ENCODE data around the gene TNPO1.

The TNPO1 gene

GRCh38 chr5:72842816-72843215 lies 26.4 kb downstream of the TNPO1 start:
- TF ChIP-seq CTCF (IDR thresholded peaks at IDR 0.05; ENCODE audit: insufficient read depth, low read depth, low read length, missing control alignments), result peak; percentile 32
- peak; percentile 66 for DNase-seq (ENCODE audit: low read depth)
- H3K4me3 ChIP-seq (ENCODE audit: low read length), result no peak overlapping the region

- no peak for TF ChIP-seq CTCF (IDR thresholded peaks at IDR 0.05; ENCODE audit: insufficient read depth, low read depth, low read length, missing control alignments)
- no peak overlapping the region for H3K4me3 ChIP-seq (ENCODE audit: low read length)
- no peak for DNase-seq (ENCODE audit: low read depth)
These were observed 27.8 kb downstream of the TNPO1 start for GRCh38 chr5:72844218-72844603.

DNA sequence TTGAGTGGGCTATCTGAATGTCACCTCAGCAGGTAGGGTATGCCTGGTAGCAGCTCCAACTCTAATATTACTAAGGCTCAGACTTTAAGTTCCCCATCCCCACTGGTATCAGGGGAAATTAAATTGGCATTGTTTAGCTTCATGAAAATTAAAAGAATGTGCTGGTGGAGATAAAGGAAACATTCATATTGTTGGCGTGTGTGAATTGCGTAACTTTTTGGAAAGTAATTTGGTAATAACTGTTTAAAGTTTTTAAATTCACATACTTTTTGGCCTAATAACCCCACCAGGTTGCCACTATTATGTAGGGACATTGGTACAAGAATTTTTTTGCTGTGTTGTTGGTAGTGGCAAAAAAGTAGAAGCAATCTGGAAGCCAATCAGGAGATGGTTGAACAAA lies 29.4 kb downstream of the TNPO1 start:
- TF ChIP-seq CTCF (IDR thresholded peaks at IDR 0.05; ENCODE audit: insufficient read depth, low read depth, low read length, missing control alignments), result no peak
- H3K4me3 ChIP-seq (ENCODE audit: low read length), result no peak overlapping the region
- DNase-seq (ENCODE audit: low read depth), result no peak

DNA sequence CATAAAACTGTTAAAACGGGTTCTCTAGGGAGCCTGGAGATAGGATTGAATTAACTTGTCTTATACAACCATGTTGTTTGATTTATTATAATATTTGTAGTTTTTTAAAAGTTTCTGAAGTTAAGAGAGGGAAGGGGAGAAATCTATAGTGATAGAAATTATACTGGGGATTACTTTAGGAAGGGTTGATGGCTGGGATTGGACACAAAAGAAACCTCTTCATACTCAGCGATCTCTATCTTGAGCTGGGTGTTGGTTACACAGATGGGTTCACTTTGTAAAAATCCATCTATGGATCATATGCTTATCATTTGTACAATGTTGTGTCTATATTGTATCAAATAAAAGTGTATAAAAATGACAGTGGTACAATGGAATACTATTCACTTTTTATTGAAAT lies 30.0 kb downstream of the TNPO1 start:
- DNase-seq (ENCODE audit: low read depth), result no peak
- H3K4me3 ChIP-seq (ENCODE audit: low read length), result no peak overlapping the region
- no peak for TF ChIP-seq CTCF (IDR thresholded peaks at IDR 0.05; ENCODE audit: insufficient read depth, low read depth, low read length, missing control alignments)

DNA sequence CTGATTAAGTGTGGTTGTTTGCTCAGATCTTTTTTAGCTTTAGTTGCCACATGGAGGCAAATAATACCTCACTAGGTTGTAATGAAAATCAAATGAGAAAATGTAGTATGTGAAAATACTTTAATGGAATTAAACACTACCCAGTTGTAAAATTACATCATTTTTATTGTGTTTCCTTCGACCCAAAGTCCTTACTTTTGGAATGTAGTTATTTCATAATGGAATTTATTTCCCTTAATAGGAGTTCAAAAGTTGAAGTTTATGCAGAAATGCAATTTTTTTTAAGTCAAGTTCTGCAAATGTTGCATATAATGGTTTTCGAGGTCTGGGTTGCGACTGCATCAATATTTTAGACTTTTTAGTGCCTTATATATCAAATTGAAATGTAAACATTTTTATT lies 31.0 kb downstream of the TNPO1 start:
- TF ChIP-seq CTCF (IDR thresholded peaks at IDR 0.05; ENCODE audit: insufficient read depth, low read depth, low read length, missing control alignments), result no peak
- no peak for DNase-seq (ENCODE audit: low read depth)
- H3K4me3 ChIP-seq (ENCODE audit: low read length), result peak overlapping the region; percentile 88

GRCh38 chr5:72847989-72848473 lies 31.6 kb downstream of the TNPO1 start:
- no peak for TF ChIP-seq CTCF (IDR thresholded peaks at IDR 0.05; ENCODE audit: insufficient read depth, low read depth, low read length, missing control alignments)
- peak overlapping the region; percentile 88 for H3K4me3 ChIP-seq (ENCODE audit: low read length)
- peak; percentile 96 for DNase-seq (ENCODE audit: low read depth)
